Measurements from ENCODE around the gene TCF12.

TCF12 gene

DNA sequence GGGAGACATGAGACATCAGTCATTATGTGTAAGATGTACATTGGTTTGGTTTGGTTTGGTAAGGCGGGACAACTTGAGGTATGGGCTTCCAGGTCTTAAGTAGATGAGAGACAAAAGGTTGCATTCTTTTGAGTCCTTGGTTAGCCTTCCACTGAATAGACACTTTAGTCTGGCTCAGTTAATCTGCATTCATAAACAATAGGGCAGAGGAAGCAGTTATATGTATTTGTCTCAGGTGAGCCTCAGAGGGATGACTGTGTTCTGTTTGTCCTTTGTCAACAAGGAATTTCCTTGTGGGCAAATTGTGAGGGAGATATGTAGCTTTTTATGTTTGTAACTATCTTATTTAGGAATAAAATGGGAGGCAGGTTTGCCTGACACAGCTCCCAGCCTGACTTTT is 50.4 kb downstream of the TCF12 start:
- Histone ChIP-seq H3K27ac (replicated peaks) (no peak overlapping the region), H3K27me3 (ENCODE audit: insufficient read depth, poor library complexity, severe bottlenecking) (no peaks in the 10 kb centered on the region), H3K4me3 (replicated peaks; ENCODE audit: insufficient read depth, low read length) (no peak overlapping the region)
- no peak for DNase-seq (ENCODE audit: low read depth in 1 of 2, low spot score in 1 of 2)
- TF ChIP-seq POLR2AphosphoS5 (IDR thresholded peaks at IDR 0.05; ENCODE audit: low read depth) (no peak), SPI1 (IDR thresholded peaks at IDR 0.05; ENCODE audit: borderline replicate concordance, low read depth) (no peak), GABPA (IDR thresholded peaks at IDR 0.05; ENCODE audit: low read depth) (no peak)
- TF ChIP-seq, protein P1, sequence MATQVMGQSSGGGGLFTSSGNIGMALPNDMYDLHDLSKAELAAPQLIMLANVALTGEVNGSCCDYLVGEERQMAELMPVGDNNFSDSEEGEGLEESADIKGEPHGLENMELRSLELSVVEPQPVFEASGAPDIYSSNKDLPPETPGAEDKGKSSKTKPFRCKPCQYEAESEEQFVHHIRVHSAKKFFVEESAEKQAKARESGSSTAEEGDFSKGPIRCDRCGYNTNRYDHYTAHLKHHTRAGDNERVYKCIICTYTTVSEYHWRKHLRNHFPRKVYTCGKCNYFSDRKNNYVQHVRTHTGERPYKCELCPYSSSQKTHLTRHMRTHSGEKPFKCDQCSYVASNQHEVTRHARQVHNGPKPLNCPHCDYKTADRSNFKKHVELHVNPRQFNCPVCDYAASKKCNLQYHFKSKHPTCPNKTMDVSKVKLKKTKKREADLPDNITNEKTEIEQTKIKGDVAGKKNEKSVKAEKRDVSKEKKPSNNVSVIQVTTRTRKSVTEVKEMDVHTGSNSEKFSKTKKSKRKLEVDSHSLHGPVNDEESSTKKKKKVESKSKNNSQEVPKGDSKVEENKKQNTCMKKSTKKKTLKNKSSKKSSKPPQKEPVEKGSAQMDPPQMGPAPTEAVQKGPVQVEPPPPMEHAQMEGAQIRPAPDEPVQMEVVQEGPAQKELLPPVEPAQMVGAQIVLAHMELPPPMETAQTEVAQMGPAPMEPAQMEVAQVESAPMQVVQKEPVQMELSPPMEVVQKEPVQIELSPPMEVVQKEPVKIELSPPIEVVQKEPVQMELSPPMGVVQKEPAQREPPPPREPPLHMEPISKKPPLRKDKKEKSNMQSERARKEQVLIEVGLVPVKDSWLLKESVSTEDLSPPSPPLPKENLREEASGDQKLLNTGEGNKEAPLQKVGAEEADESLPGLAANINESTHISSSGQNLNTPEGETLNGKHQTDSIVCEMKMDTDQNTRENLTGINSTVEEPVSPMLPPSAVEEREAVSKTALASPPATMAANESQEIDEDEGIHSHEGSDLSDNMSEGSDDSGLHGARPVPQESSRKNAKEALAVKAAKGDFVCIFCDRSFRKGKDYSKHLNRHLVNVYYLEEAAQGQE (IDR thresholded peaks at IDR 0.05; ENCODE audit: insufficient replicate concordance, low read depth): no peak
- TF ChIP-seq, protein P2, sequence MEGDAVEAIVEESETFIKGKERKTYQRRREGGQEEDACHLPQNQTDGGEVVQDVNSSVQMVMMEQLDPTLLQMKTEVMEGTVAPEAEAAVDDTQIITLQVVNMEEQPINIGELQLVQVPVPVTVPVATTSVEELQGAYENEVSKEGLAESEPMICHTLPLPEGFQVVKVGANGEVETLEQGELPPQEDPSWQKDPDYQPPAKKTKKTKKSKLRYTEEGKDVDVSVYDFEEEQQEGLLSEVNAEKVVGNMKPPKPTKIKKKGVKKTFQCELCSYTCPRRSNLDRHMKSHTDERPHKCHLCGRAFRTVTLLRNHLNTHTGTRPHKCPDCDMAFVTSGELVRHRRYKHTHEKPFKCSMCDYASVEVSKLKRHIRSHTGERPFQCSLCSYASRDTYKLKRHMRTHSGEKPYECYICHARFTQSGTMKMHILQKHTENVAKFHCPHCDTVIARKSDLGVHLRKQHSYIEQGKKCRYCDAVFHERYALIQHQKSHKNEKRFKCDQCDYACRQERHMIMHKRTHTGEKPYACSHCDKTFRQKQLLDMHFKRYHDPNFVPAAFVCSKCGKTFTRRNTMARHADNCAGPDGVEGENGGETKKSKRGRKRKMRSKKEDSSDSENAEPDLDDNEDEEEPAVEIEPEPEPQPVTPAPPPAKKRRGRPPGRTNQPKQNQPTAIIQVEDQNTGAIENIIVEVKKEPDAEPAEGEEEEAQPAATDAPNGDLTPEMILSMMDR (IDR thresholded peaks at IDR 0.05; ENCODE audit: insufficient read depth, low read length): no peak

DNA sequence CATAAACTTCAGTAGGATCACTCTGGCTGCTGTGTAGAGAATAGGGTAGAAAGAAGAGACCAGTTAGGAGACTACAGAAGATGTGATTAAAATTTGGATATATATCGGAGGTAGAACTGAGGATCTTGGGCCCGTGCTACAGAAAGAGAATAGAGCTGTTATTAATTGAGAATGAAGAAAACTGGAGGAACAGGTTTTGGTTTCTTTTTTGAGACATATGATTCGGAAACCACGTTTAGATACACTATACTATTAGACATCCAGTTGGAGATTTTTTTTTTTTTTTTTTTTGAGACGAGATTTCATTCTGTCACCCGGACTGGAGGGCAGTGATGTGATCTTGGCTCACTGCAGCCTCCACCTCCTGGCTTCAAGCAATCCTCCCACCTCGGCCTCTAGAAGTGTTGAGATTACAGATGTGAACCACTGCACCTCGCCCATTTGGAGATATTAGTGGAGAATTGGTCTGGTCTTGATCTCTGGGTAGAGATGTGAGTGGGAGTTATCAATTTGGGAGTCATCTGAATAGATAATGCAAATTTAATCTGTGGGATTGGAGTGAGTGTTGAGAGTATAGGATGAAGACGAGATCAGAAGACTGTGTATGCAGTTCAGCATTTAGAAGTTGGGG is 50.9 kb downstream of the TCF12 start:
- DNase-seq (ENCODE audit: low read depth in 1 of 2, low spot score in 1 of 2): no peak
- Histone ChIP-seq H3K27me3 (ENCODE audit: insufficient read depth, poor library complexity, severe bottlenecking) (no peaks in the 10 kb centered on the region), H3K27ac (replicated peaks) (no peak overlapping the region), H3K4me3 (replicated peaks; ENCODE audit: insufficient read depth, low read length) (no peak overlapping the region)
- TF ChIP-seq, protein P1 (IDR thresholded peaks at IDR 0.05; ENCODE audit: insufficient replicate concordance, low read depth): no peak
- TF ChIP-seq, protein P2 (IDR thresholded peaks at IDR 0.05; ENCODE audit: insufficient read depth, low read length): no peak
- no peak for TF ChIP-seq GABPA (IDR thresholded peaks at IDR 0.05; ENCODE audit: low read depth)
- TF ChIP-seq SPI1 (IDR thresholded peaks at IDR 0.05; ENCODE audit: borderline replicate concordance, low read depth): no peak
- TF ChIP-seq POLR2AphosphoS5 (IDR thresholded peaks at IDR 0.05; ENCODE audit: low read depth): no peak

DNA sequence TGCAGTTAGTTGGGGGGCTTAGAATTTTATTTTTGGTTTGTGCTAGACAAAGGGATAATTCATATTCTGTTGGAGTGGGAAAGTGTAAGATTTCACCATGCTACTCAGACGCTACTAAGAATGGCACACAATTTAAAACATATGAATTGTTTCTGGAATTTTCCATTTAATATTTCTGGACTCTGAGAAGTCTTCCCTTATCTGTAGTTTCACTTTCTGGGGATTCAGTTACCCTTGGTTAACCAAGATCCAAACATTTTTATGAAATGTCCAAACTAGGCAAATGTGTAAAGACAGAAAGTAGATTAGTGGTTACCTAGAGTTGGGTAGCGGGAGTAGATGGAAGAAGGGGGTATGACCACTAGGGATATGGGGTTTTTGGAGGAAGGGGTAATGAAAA is 53.1 kb downstream of the TCF12 start:
- DNase-seq (ENCODE audit: low read depth in 1 of 2, low spot score in 1 of 2): no peak
- no peak overlapping the region for H3K27ac ChIP-seq (replicated peaks)
- H3K4me3 ChIP-seq (replicated peaks; ENCODE audit: insufficient read depth, low read length): no peak overlapping the region
- H3K27me3 ChIP-seq (ENCODE audit: insufficient read depth, poor library complexity, severe bottlenecking): no peaks in the 10 kb centered on the region
- TF ChIP-seq SPI1 (IDR thresholded peaks at IDR 0.05; ENCODE audit: borderline replicate concordance, low read depth) (no peak), POLR2AphosphoS5 (IDR thresholded peaks at IDR 0.05; ENCODE audit: low read depth) (no peak), GABPA (IDR thresholded peaks at IDR 0.05; ENCODE audit: low read depth) (no peak)
- TF ChIP-seq, protein P1 (IDR thresholded peaks at IDR 0.05; ENCODE audit: insufficient replicate concordance, low read depth): no peak
- TF ChIP-seq, protein P2 (IDR thresholded peaks at IDR 0.05; ENCODE audit: insufficient read depth, low read length): no peak

All from HL-60 (cell line).